OCI-LY7 (cell line): ENCODE results near the gene GJC2.

ENCODE experiments used
- CTCF ChIP-seq: fragments of 200-600 bp; sonication (generic); conservative IDR thresholded peaks from 2 replicates; pipeline ENCODE4 v1.5.1; 2014; ENCODE audit warnings: mild to moderate bottlenecking, antibody characterized with exemption, low read length, moderate library complexity, mixed read lengths
- EZH2phosphoT487 ChIP-seq: fragments of 200-600 bp; sonication (generic); IDR thresholded peaks from 2 replicates; pipeline ENCODE4 v1.6.1; 2018; ENCODE audit warnings: low read depth, borderline replicate concordance, mild to moderate bottlenecking, mixed run types, antibody characterized with exemption, low read length, moderate library complexity, mixed read lengths

DNA sequence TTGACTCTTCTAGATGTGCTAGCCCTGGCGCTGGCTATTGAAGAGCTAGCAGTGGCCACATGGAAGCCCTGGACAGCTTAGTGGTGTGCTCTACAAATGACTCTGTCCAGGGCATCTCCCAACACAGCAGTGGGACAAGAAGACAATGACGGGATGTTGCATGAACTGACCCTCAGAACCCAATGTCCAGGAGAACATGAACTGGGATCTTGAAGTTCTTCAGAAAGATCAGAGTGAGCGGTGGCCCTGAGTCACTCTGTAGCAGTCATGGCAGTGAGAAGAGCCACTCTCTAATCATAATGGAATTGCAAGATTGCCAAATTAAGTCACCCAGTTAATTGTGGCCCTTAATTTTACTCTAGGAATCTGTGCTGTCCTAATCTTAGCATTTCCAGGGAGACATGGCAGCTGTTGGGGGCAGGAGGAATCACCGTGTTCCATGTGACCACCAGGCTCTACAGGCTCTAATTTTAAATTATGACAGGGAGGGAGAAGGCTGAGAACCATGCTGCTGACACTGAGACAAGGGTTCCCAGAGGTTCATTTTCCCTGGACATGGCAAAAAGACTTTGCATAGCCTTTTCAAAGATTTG is 47.9 kb downstream of the GJC2 start:
- TF ChIP-seq CTCF (no peak), EZH2phosphoT487 (no peak)
